PC-3 (cell line): ENCODE results near the gene CRISPLD2.

Experiments
- CTCF ChIP-seq: fragments of 300-600 bp; sonication (generic); conservative IDR thresholded peaks from 2 replicates; pipeline ENCODE4 v1.5.1; 2017; ENCODE audit warnings: antibody characterized with exemption, low read depth, mild to moderate bottlenecking, low read length
- EZH2 ChIP-seq: fragments of 300-600 bp; sonication (generic); IDR thresholded peaks from one replicate; pipeline ENCODE4 v1.6.1; 2017; ENCODE audit warnings: antibody characterized with exemption, mild to moderate bottlenecking, low read length; ENCODE audit not compliant: unreplicated experiment
- EZH2phosphoT487 ChIP-seq: fragments of 300-600 bp; sonication (generic); IDR thresholded peaks from 2 replicates; pipeline ENCODE4 v1.6.1; 2018; ENCODE audit warnings: mild to moderate bottlenecking, antibody characterized with exemption, low read length, borderline replicate concordance

GRCh38 chr16:84838383-84838948, 18.7 kb downstream of the CRISPLD2 start:
- TF ChIP-seq CTCF (no peak), EZH2 (no peak), EZH2phosphoT487 (no peak)
